ENCODE results near the gene LRFN5.
"Not testable (repeated sequence)": the region's sequence is repeated elsewhere in the genome, so short reads cannot be mapped to it uniquely, and the experiment has no call there.

DNA sequence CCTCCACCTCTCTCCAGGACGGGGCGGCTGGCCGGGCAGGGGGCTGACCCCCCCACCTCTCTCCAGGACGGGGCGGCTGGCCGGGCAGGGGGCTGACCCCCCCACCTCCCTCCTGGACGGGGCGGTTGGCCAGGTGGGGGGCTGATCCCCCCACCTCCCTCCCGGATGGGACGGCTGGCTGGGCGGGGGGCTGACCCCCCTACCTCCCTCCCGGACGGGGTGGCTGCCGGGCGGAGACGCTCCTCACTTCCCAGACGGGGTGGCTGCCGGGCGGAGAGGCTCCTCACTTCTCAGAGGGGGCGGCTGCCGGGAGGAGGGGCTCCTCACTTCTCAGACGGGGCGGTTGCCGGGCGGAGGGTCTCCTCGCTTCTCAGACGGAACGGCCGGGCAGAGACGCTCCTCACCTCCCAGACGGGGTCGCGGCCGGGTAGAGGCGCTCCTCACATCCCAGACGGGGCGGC is 67.9 kb downstream of the LRFN5 start:
- TF ChIP-seq, protein P1, sequence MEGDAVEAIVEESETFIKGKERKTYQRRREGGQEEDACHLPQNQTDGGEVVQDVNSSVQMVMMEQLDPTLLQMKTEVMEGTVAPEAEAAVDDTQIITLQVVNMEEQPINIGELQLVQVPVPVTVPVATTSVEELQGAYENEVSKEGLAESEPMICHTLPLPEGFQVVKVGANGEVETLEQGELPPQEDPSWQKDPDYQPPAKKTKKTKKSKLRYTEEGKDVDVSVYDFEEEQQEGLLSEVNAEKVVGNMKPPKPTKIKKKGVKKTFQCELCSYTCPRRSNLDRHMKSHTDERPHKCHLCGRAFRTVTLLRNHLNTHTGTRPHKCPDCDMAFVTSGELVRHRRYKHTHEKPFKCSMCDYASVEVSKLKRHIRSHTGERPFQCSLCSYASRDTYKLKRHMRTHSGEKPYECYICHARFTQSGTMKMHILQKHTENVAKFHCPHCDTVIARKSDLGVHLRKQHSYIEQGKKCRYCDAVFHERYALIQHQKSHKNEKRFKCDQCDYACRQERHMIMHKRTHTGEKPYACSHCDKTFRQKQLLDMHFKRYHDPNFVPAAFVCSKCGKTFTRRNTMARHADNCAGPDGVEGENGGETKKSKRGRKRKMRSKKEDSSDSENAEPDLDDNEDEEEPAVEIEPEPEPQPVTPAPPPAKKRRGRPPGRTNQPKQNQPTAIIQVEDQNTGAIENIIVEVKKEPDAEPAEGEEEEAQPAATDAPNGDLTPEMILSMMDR (IDR thresholded peaks at IDR 0.05), result not testable (repeated sequence)
- TF ChIP-seq POLR2AphosphoS5 (IDR thresholded peaks at IDR 0.05), result not testable (repeated sequence)
